OCI-LY7 (cell line): ENCODE measurements around the gene ITSN1. TPM values are rescaled to one million over a fixed set of nuclear protein-coding genes. Genes with fewer than 3 reads are reported as not detected.

Experiments used
- BruUV-seq: library from RNA; stranded (reverse); fragments of 400-500 nt; replicated peaks from 2 replicates; lab custom pipeline; 2021; lab: Mats Ljungman, UMichigan
- CTCF ChIA-PET: fragments of 300-600 bp; sonication (Branson Sonifier 250); formaldehyde crosslinking; loops from one replicate; lab custom pipeline; 2022; ENCODE audit warnings: antibody characterized with exemption; ENCODE audit not compliant: unreplicated experiment; lab: Charles Lee
- POLR2A ChIA-PET: fragments of 300-600 bp; sonication (Branson Sonifier 250); formaldehyde crosslinking; loops from one replicate; lab custom pipeline; 2022; ENCODE audit warnings: antibody characterized with exemption; lab: Charles Lee
- DNase-seq: peaks from one replicate; pipeline ENCODE4 v3.0.0-alpha.2; 2015; ENCODE audit warnings: low spot score
- H2AFZ ChIP-seq: fragments of 200-600 bp; sonication (generic), shearing (Covaris generic); 2 replicates; pipeline ENCODE4 v1.6.1; 2014; ENCODE audit warnings: mild to moderate bottlenecking, antibody characterized with exemption, low read length, moderate library complexity
- H3K27ac ChIP-seq: fragments of 200-600 bp; sonication (generic); 2 replicates; pipeline ENCODE4 v1.5.1; 2014; ENCODE audit warnings: mixed run types, low read depth, mild to moderate bottlenecking, moderate library complexity, low read length, inconsistent platforms; ENCODE audit not compliant: poor library complexity, severe bottlenecking
- H3K36me3 ChIP-seq: fragments of 200-600 bp; sonication (generic); 2 replicates; pipeline ENCODE4 v1.6.1; 2014; ENCODE audit warnings: mild to moderate bottlenecking, antibody characterized with exemption, low read length, moderate library complexity, mixed read lengths; ENCODE audit not compliant: insufficient read depth
- H3K4me1 ChIP-seq: fragments of 200-600 bp; sonication (generic); 2 replicates; pipeline ENCODE4 v1.5.1; 2014; ENCODE audit warnings: mild to moderate bottlenecking, low read length; ENCODE audit not compliant: insufficient read depth, poor library complexity, severe bottlenecking
- H3K4me2 ChIP-seq: fragments of 200-600 bp; sonication (generic); 2 replicates; pipeline ENCODE4 v1.6.1; 2014; ENCODE audit warnings: mild to moderate bottlenecking, low read length
- H3K4me3 ChIP-seq: fragments of 200-600 bp; sonication (generic); 2 replicates; pipeline ENCODE4 v1.5.1; 2014; ENCODE audit warnings: mild to moderate bottlenecking, low read depth, low read length; ENCODE audit not compliant: poor library complexity, severe bottlenecking
- H3K79me2 ChIP-seq: fragments of 200-600 bp; sonication (generic); 2 replicates; pipeline ENCODE4 v1.6.1; 2016; ENCODE audit warnings: low read depth, mild to moderate bottlenecking, low read length, moderate library complexity, mixed read lengths; ENCODE audit not compliant: insufficient read depth
- H3K9me2 ChIP-seq: fragments of 200-600 bp; sonication (generic); 2 replicates; pipeline ENCODE4 v1.6.1; 2016; ENCODE audit warnings: mild to moderate bottlenecking, low read length, mixed read lengths; ENCODE audit not compliant: insufficient read depth
- H3K9me3 ChIP-seq: fragments of 200-600 bp; sonication (generic); 2 replicates; pipeline ENCODE4 v1.6.1; 2014; ENCODE audit warnings: mild to moderate bottlenecking, mixed run types, low read length, mixed read lengths
- H4K20me1 ChIP-seq: fragments of 200-600 bp; sonication (generic); 2 replicates; pipeline ENCODE4 v1.6.1; 2014; ENCODE audit warnings: mild to moderate bottlenecking, antibody characterized with exemption, low read length, moderate library complexity, mixed read lengths; ENCODE audit not compliant: insufficient read depth
- EZH2phosphoT487 ChIP-seq: fragments of 200-600 bp; sonication (generic); IDR thresholded peaks from 2 replicates; pipeline ENCODE4 v1.6.1; 2018; ENCODE audit warnings: low read depth, borderline replicate concordance, mild to moderate bottlenecking, mixed run types, antibody characterized with exemption, low read length, moderate library complexity, mixed read lengths
- intact Hi-C: fragments of 100-400 bp; cut with micrococcal nuclease; formaldehyde crosslinking; loops from one replicate; pipeline ENCODE4 v1.10.0; 2022; ENCODE audit not compliant: unreplicated experiment
- total RNA-seq, 2 experiments: library from RNA; depleted of rRNA in 1 of 2; stranded (reverse); fragments of >200 nt in 1 of 2; shearing (Covaris generic) in 1 of 2; gene quantifications; 2 replicates each; pipeline ENCODE4 v1.2.3, GENCODE V29; 2014 to 2022
- TF ChIP-seq, protein P1 (sequence below): fragments of 200-600 bp; sonication (generic); conservative IDR thresholded peaks from 2 replicates; pipeline ENCODE4 v1.5.1; 2014; ENCODE audit warnings: mild to moderate bottlenecking, antibody characterized with exemption, low read length, moderate library complexity, mixed read lengths

Gene ITSN1
- total RNA-seq, 2 experiments from 2014 or later, result 0.60 to 5.9 TPM

DNA sequence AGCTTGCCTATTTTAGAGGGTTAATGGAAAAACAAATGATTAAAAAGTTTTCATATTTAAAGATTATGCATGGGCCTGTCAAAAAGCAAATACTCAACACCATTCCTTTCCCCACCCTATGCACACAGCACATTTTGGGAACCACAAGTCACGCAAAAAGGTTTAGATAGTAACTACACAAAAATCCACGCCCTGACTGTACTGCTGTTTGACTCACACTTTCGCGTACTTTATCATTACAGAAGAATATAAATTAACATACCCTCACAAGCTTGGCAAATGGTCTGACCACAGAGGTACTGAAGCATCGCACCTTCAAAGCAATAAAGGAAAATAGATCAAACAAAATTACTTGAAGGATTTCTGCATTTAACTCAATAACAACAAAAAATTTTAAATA is 271.9 kb downstream of the ITSN1 start:
- DNase-seq, result no peak
- no peak for TF ChIP-seq EZH2phosphoT487
- TF ChIP-seq, protein P1, sequence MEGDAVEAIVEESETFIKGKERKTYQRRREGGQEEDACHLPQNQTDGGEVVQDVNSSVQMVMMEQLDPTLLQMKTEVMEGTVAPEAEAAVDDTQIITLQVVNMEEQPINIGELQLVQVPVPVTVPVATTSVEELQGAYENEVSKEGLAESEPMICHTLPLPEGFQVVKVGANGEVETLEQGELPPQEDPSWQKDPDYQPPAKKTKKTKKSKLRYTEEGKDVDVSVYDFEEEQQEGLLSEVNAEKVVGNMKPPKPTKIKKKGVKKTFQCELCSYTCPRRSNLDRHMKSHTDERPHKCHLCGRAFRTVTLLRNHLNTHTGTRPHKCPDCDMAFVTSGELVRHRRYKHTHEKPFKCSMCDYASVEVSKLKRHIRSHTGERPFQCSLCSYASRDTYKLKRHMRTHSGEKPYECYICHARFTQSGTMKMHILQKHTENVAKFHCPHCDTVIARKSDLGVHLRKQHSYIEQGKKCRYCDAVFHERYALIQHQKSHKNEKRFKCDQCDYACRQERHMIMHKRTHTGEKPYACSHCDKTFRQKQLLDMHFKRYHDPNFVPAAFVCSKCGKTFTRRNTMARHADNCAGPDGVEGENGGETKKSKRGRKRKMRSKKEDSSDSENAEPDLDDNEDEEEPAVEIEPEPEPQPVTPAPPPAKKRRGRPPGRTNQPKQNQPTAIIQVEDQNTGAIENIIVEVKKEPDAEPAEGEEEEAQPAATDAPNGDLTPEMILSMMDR, result no peak
- ChIA-PET POLR2A (interaction anchor here (0.7 to 1.3 kb wide), 3 partner anchors 16 to 448 kb away, joined by 3 to 4 read pairs (median 4); no protein-coding TSS in a partner anchor), CTCF (interaction anchor here (1.0 kb wide), 1 partner anchor 10 kb away, joined by 4 read pairs; no protein-coding TSS in a partner anchor)
- peak overlapping the region; percentile 80 for H3K4me2 ChIP-seq
- no peaks in the 10 kb centered on the region for H3K9me2 ChIP-seq
- H4K20me1 ChIP-seq, result no peaks in the 10 kb centered on the region
- H3K4me1 ChIP-seq, result peaks cover 20% of the 10 kb centered on the region
- H3K4me3 ChIP-seq, result peak overlapping the region; percentile 93
- H3K9me3 ChIP-seq, result no peaks in the 10 kb centered on the region
- H3K79me2 ChIP-seq, result peaks cover 38% of the 10 kb centered on the region
- intact Hi-C loops, result no loop called here
- no peak overlapping the region for H3K27ac ChIP-seq
- peaks cover 53% of the 10 kb centered on the region for H3K36me3 ChIP-seq
- no peak overlapping the region for H2AFZ ChIP-seq
- BruUV-seq, result no TSS peak

DNA sequence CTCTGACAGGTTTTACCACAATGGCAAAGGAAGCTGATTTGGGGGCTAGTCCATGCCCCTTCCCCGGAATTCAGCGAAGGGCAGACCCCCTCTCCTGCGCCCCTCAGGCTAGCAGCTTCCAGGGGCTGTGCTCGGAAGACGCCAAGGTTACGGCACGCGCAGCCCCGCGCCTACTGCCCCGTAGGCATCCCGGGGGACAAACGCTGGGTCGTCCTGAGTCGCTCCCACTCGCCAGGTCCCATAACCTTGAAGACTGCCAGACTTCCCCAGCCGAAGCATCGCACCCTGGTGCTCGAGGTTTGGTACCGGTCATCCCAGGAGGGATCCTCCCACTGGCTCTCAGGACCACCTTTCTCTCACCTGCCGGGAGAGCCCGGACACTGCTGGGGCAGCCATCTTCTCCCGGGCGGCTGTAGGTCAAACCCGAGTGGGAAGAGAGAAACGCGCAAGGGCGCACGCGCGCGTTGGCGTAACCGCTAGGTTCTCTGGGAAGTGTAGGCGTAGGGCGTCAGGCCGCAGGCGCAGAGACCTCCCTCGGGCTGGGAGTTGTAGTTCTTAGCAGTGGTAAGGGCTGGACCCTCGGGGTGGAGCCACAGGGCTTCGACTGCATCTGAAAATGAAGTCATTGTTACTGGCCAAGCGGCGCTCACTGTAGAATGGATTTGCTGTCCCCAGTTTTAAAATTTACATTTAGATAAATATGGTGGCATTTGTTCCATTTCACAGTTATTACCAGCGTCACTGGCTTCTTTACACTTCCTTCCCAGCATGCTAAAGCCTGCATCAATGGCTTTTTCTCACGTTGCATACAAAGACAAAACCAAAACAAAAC is 273.3 kb downstream of the ITSN1 start, which contains the start of gene ATP5PO:
TSS of gene ATP5PO (minus strand) at position 437 of the 832 bp plus-strand sequence. CDS start at position 396, 41 bp downstream.
- H3K36me3 ChIP-seq, result peaks cover 39% of the 10 kb centered on the region
- no peaks in the 10 kb centered on the region for H3K9me2 ChIP-seq
- H3K4me3 ChIP-seq, result peak within 1 kb of the TSS; percentile 93
- peak; percentile 98 for DNase-seq
- BruUV-seq, result TSS peak; percentile 75
- peak within 1 kb of the TSS; percentile 80 for H3K4me2 ChIP-seq
- ChIA-PET POLR2A (no interaction called here), CTCF (no interaction called here)
- H2AFZ ChIP-seq, result peak within 1 kb of the TSS; percentile 97
- no peaks in the 10 kb centered on the region for H4K20me1 ChIP-seq
- TF ChIP-seq EZH2phosphoT487, result no peak
- TF ChIP-seq, protein P1, result no peak
- no peaks in the 10 kb centered on the region for H3K9me3 ChIP-seq
- peaks cover 38% of the 10 kb centered on the region for H3K79me2 ChIP-seq
- peaks cover 20% of the 10 kb centered on the region for H3K4me1 ChIP-seq
- peak within 1 kb of the TSS; percentile 39 for H3K27ac ChIP-seq
- intact Hi-C loops, result no loop called here

DNA sequence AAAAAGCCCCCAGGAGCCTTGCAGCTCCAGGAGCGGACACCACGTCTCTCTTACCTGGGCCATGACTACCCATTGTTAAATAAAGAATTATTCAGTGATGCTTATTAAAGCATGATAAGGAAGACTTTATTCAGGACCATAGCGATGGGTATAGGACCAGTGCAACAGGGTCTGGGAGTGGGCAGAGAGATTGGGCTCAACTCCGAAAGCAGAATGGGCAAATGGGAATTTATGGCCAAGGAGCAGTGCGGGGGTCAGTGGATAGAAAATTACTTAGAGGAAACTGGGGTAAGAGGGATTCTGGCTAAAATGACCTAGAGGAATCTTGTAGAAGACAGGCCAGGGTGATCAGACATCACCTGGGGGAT is 273.9 kb downstream of the ITSN1 start:
- BruUV-seq, result no TSS peak

More for the DNA sequence above, 273.9 kb downstream of the ITSN1 start:
- Histone ChIP-seq H4K20me1 (no peaks in the 10 kb centered on the region), H3K79me2 (peaks cover 38% of the 10 kb centered on the region), H3K4me1 (peaks cover 20% of the 10 kb centered on the region), H3K4me2 (peak overlapping the region; percentile 73), H3K36me3 (peaks cover 33% of the 10 kb centered on the region), H3K4me3 (peak overlapping the region; percentile 93), H3K9me3 (no peaks in the 10 kb centered on the region), H3K9me2 (no peaks in the 10 kb centered on the region), H3K27ac (no peak overlapping the region), H2AFZ (peak overlapping the region; percentile 97)
- ChIA-PET CTCF (no interaction called here), POLR2A (no interaction called here)
- DNase-seq, result no peak
- TF ChIP-seq, protein P1, result no peak
- TF ChIP-seq EZH2phosphoT487, result no peak
- intact Hi-C loops, result no loop called here
